GM08714 (cell line): ENCODE measurements around the gene SP140.
"Not testable (repeated sequence)": the region's sequence is repeated elsewhere in the genome, so short reads cannot be mapped to it uniquely, and the experiment has no call there.

Source experiments
- H3K4me3 ChIP-seq: fragments of 200-500 bp; sonication (Bioruptor generic); 2 replicates; pipeline ENCODE4 v1.5.1; 2014; ENCODE audit warnings: mild to moderate bottlenecking, low read length, inconsistent platforms
- ZNF274 ChIP-seq: IDR thresholded peaks from 2 replicates; pipeline ENCODE4 v1.6.1; 2012; ENCODE audit warnings: mild to moderate bottlenecking, low read depth, low read length

Gene SP140

GRCh38 chr2:230246206-230246605 is 20.7 kb downstream of the SP140 start:
- TF ChIP-seq ZNF274: no peak
- no peak overlapping the region for H3K4me3 ChIP-seq

DNA sequence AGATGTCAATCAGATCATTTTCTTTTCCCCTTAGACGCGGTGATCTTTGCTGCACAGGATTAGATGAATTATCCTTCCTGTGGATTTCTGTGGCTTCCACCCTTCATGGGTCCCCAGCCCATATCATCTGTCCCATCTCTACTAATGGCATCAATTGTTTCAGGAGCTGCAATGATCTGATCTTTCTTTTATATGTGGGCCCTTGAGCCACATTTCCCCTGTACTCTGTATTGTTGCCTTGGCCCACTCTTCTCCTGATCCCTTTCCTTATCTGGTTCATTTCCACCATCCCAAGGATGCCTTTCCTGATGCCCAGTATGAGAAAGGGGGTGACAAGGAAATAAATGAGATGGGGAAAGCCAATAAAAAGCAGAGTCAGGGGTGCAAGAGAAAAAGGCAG is 24.7 kb downstream of the SP140 start:
- H3K4me3 ChIP-seq: no peak overlapping the region
- no peak for TF ChIP-seq ZNF274

DNA sequence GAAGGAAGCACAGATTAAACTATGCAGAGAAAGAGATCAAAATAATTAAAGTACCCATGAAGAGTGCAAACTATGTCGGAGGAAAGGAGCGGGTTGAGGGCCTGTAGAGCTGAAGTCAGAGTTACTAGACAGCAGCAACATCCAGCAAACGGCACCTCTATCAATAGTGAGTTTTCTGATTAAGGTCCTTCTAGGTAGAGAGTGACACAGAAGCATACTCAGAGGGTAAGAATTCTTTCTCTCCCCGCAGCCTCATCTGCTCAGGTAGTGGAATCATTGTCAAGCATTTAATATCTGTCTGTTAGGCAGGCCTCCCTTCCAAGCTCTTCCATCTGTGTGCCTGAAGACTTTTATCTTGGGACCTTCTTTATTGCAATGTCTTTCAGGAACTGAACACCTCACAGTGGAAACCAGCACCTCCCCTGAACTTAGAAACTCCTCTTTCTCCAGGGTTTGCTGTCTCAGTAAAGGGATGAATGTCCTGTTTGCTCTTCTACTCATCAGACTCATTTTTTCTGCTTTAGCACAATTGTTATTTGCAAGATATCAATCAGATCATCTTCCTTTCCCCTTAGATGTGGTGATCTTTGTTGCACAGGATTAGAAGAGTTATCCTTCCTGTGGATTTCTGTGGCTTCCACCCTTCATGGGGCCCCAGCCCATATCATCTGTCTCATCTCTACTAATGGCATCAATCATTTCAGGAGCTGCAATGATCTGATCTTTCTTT is 28.8 kb downstream of the SP140 start:
- no peak for TF ChIP-seq ZNF274
- no peak overlapping the region for H3K4me3 ChIP-seq

DNA sequence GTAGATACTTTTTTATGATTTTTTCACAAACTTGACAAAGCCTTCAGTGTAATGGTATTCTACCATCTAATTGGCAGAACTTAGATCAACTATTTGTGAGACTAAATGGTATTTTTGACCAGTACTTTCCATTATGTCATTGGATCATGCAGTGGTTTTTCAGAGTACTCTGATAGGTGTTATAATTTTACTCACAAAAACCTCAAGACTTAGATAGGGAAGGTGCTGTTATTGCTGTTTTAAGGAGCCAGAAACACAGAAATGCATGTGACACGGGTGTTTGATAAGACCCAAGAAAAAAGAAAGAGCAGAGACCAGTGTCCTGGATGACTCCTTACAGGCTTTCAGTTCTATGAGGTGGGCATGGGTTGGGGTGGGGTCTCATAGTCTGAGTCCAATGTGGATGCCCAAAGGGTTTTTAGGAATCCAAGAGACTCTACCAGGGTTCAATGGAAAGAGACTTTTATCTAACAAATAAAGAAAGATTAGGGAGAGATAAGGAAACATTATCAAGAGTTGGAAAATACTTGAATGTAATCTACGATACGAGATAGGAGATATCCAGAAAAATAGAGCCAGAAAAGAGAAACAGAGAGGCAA is 31.3 kb downstream of the SP140 start:
- H3K4me3 ChIP-seq: no peak overlapping the region
- TF ChIP-seq ZNF274: no peak

DNA sequence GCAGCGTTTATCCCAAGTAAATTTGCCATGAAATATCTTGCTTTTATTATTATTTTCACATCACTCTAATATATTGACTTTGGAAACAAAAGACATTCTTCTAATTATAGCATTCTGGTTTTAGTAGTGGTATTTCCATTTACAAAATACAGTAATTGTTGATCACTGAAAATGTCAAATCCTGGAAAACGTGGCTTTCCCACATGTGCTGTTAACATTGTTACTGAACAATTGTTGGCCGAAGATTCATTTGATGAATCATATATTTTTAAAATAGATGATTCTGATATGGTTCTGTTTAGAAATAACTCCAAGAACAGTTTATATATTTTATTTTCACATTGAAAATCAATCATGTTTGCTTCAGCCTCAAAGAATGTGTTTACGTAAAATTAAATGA is 32.9 kb downstream of the SP140 start:
- TF ChIP-seq ZNF274: no peak

DNA sequence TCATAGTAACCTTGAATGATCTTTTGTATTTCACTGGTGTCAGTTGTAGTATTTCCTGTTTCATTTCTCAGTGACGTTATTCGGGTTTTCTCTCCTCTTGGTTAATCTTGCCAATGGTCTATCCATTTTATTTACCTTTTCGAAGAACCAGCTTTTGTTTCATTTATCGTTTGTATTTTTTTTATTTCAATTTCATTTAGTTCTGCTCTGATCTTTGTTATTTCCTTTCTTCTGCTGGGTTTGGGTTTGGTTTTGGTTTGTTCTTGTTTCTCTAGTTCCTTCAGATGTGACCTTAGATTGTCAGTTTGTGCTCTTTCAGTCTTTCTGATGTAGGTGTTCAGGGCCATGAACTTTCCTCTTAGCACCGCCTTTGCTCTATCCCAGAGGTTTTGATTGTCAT is 36.7 kb downstream of the SP140 start:
- no peak overlapping the region for H3K4me3 ChIP-seq
- no peak for TF ChIP-seq ZNF274

More for the DNA sequence above, 32.9 kb downstream of the SP140 start:
- no peak overlapping the region for H3K4me3 ChIP-seq

GRCh38 chr2:230264945-230265344 is 39.4 kb downstream of the SP140 start:
- not testable (repeated sequence) for H3K4me3 ChIP-seq

DNA sequence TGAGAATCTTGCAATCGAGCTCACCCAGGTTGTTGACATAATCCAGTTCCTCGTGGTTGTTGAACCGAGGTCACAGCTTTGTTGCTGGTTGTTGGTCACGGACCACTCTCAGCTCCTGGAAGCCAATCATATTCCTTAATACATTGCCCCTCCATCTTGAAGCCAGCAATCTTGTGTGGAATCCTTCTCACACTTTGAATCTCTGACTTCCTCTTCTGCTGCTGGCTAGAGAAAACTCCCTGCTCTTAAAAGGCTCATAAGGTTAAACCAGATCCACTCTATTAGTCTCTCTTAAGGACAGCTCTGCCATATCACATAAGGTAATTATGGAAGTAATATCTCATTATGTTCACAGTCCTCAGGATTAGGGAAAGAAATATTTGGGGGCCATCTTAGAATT is 41.1 kb downstream of the SP140 start:
- TF ChIP-seq ZNF274: no peak
- no peak overlapping the region for H3K4me3 ChIP-seq

DNA sequence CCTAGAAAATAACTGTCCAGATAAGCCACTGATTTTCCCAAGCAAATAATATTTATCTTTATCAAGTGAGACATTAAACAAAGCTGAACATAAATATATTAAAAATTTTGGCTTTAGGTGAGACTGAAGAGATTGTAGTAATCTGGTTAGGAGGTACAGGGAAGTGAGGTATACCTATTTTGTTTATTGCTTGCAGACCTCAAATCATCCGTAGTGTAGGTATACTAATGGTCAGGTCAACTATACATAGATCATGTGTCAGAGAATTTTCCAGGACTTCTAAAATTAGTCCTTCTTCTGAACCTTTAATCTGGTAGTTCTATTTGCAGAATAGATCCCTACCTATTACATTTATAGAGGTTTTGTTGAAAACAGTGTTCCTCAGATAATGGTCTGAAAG is 41.5 kb downstream of the SP140 start:
- TF ChIP-seq ZNF274: no peak
- H3K4me3 ChIP-seq: no peak overlapping the region

GRCh38 chr2:230267556-230267955 is 42.0 kb downstream of the SP140 start:
- TF ChIP-seq ZNF274: no peak
- no peak overlapping the region for H3K4me3 ChIP-seq

- peak overlapping the region; percentile 34; the same call in 1 of the 2 replicates for H3K4me3 ChIP-seq
These were observed 43.2 kb downstream of the SP140 start for GRCh38 chr2:230268606-230269243.

DNA sequence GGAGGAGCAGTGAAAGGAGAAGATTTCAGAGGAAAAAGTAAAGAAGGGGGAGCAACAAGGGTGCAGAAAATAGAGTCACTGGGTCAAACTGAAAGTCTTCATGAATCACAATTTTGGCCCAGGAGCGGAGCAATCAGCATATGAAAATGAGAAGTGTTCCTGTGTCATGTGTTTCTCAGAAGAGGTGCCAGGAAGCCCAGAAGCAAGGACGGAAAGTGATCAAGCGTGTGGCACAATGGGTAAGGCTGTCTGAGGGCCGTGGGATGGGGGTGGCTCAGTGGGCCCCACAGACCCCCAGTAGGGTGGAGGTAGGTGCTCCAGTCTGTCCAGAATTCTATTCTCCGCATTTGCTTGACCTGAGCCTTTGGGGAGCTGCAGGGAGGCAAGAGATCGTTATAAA is 44.2 kb downstream of the SP140 start:
- no peak for TF ChIP-seq ZNF274
- H3K4me3 ChIP-seq: no peak overlapping the region

More at GRCh38 chr2:230268606-230269243, 43.2 kb downstream of the SP140 start:
- TF ChIP-seq ZNF274: no peak

DNA sequence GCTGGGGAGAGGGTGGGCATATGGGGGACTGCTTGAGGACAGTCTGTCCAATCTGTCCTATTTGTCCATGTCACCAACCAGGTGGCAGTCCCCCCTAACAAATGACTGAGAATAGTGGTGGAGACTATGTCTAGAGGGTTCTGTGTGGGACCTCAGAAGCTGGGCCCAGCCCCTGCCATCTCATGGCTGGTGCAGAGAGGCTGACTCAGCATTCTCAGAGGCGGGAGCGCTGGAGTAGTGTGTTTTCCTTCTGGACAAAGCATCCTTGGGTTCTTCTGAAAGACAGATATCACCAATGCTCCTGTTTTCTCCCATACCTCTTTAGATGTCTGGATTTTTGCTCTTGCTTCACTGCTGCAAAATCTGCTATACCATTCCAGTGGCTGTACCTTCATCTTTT is 57.4 kb downstream of the SP140 start:
- TF ChIP-seq ZNF274: no peak
- H3K4me3 ChIP-seq: no peak overlapping the region

GRCh38 chr2:230286048-230286447 is 60.5 kb downstream of the SP140 start:
- no peak for TF ChIP-seq ZNF274
- H3K4me3 ChIP-seq: no peak overlapping the region

DNA sequence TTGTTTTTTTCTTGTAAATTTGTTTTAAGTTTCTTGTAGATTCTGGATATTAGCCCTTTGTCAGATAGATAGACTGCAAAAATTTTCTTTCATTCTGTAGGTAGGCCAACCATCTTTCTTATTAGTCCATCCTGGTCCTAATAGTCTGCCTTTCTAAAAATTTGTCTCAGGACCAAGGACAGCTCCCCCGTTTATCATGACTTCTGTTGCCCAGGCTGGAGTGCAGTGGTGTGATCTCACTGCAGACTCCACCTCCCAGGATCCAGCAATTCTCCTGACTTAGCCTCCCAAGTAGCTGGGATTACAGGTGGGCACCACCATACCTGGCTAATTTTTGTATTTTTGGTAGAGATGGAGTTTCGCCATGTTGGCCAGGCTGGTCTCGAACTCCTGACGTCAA is 63.8 kb downstream of the SP140 start:
- H3K4me3 ChIP-seq: not testable (repeated sequence)
